Smooth muscle cell (in vitro differentiated cells): ENCODE measurements around the gene OR5B12. TPM values are rescaled to one million over a fixed set of nuclear protein-coding genes. Genes with fewer than 3 reads are reported as not detected.

Experiments
- DNase-seq: peaks from one replicate; lab custom pipeline; 2025; ENCODE audit not compliant: unreplicated experiment; lab: John Stamatoyannopoulos, UW
- H2AFZ ChIP-seq: fragments of 200-600 bp; sonication (generic); 2 replicates; pipeline ENCODE4 v1.6.0; 2016; ENCODE audit warnings: antibody characterized with exemption, low read depth, mild to moderate bottlenecking
- H3F3A ChIP-seq: fragments of 200-600 bp; sonication (generic); 2 replicates; pipeline ENCODE4 v1.6.0; 2017; ENCODE audit warnings: antibody characterized with exemption, low read depth
- H3K27ac ChIP-seq: fragments of 200-600 bp; sonication (generic); 2 replicates; pipeline ENCODE4 v1.5.1; 2016; ENCODE audit warnings: low read depth, mild to moderate bottlenecking
- H3K27me3 ChIP-seq: fragments of 200-600 bp; sonication (generic); 2 replicates; pipeline ENCODE4 v1.6.1; 2016; ENCODE audit warnings: low read depth, mild to moderate bottlenecking
- H3K36me3 ChIP-seq: fragments of 200-600 bp; sonication (generic); 2 replicates; pipeline ENCODE4 v1.5.1; 2016; ENCODE audit warnings: low read depth
- H3K4me1 ChIP-seq: fragments of 200-600 bp; sonication (generic); 2 replicates; pipeline ENCODE4 v1.5.1; 2016; ENCODE audit warnings: low read depth
- H3K4me2 ChIP-seq: fragments of 200-600 bp; sonication (generic); 2 replicates; pipeline ENCODE4 v1.6.0; 2016; ENCODE audit warnings: mild to moderate bottlenecking
- H3K4me3 ChIP-seq: fragments of 200-600 bp; sonication (generic); 2 replicates; pipeline ENCODE4 v1.5.1; 2016; ENCODE audit warnings: mild to moderate bottlenecking
- H3K79me2 ChIP-seq: fragments of 200-600 bp; sonication (generic); 2 replicates; pipeline ENCODE4 v1.6.0; 2016; ENCODE audit warnings: low read depth, mild to moderate bottlenecking
- H3K9ac ChIP-seq: fragments of 200-600 bp; sonication (generic); 2 replicates; pipeline ENCODE4 v1.6.0; 2016; ENCODE audit warnings: low read depth
- H3K9me3 ChIP-seq: fragments of 200-600 bp; sonication (generic); replicated peaks from 2 replicates; pipeline ENCODE4 v1.5.1; 2016; ENCODE audit warnings: low read depth
- H4K20me1 ChIP-seq: fragments of 200-600 bp; sonication (generic); 2 replicates; pipeline ENCODE4 v1.6.0; 2016; ENCODE audit warnings: low read depth
- CTCF ChIP-seq: fragments of 200-600 bp; sonication (generic); IDR thresholded peaks from 2 replicates; pipeline ENCODE4 v1.5.1; 2017; ENCODE audit warnings: borderline replicate concordance, mild to moderate bottlenecking, antibody characterized with exemption; ENCODE audit not compliant: insufficient read depth, poor library complexity, severe bottlenecking
- WGBS: methylation state at CpG from one replicate; pipeline ENCODE4 v1.1.7; 2016; ENCODE audit warnings: low lambda C conversion rate; 5-methylcytosine and 5-hydroxymethylcytosine counted together
- polyA plus RNA-seq: library from polyadenylated mRNA; unstranded; fragments of >200 nt; fragmentation: Nextera tagmentation; extraction: Ambion mirVana; gene quantifications from 2 replicates; pipeline ENCODE4 v1.2.1, GENCODE V29; 2016
- total RNA-seq: library from RNA; depleted of rRNA; stranded (reverse); fragments of >200 nt; gene quantifications from 2 replicates; pipeline ENCODE4 v1.2.3, GENCODE V29; 2014

OR5B12 gene
- total and polyA plus RNA-seq, 2 experiments from 2014 or later, result not detected

GRCh38 chr11:58471892-58472291 lies 29.9 kb upstream of the OR5B12 start:
- no peaks in the 10 kb centered on the region for H3K4me1 ChIP-seq
- H3K79me2 ChIP-seq, result no peaks in the 10 kb centered on the region
- no peaks in the 10 kb centered on the region for H3K27me3 ChIP-seq
- TF ChIP-seq CTCF, result no peak
- H3K27ac ChIP-seq, result no peak overlapping the region
- peaks cover 4% of the 10 kb centered on the region for H3K9me3 ChIP-seq
- H3K4me2 ChIP-seq, result no peak overlapping the region
- no peak for DNase-seq
- H3K4me3 ChIP-seq, result no peak overlapping the region
- H4K20me1 ChIP-seq, result no peaks in the 10 kb centered on the region
- no peak overlapping the region for H3K9ac ChIP-seq
- no peak overlapping the region for H2AFZ ChIP-seq
- no peaks in the 10 kb centered on the region for H3K36me3 ChIP-seq
- H3F3A ChIP-seq, result no peaks in the 10 kb centered on the region

GRCh38 chr11:58466293-58466692 lies 24.3 kb upstream of the OR5B12 start:
- H3K27me3 ChIP-seq, result no peaks in the 10 kb centered on the region
- no peak overlapping the region for H3K27ac ChIP-seq
- 83% methylated on average over 1 of the region's 1 CpG for WGBS
- H3F3A ChIP-seq, result no peaks in the 10 kb centered on the region
- H3K79me2 ChIP-seq, result no peaks in the 10 kb centered on the region
- no peaks in the 10 kb centered on the region for H3K36me3 ChIP-seq
- no peaks in the 10 kb centered on the region for H3K4me1 ChIP-seq
- no peak overlapping the region for H3K4me2 ChIP-seq
- DNase-seq, result no peak
- no peak overlapping the region for H2AFZ ChIP-seq
- H3K9ac ChIP-seq, result no peak overlapping the region
- H3K4me3 ChIP-seq, result no peak overlapping the region
- no peak for TF ChIP-seq CTCF
- H4K20me1 ChIP-seq, result no peaks in the 10 kb centered on the region
- no peaks in the 10 kb centered on the region for H3K9me3 ChIP-seq

GRCh38 chr11:58465690-58466089 lies 23.7 kb upstream of the OR5B12 start:
- Histone ChIP-seq H3K9me3 (no peaks in the 10 kb centered on the region), H3K36me3 (no peaks in the 10 kb centered on the region), H3K27me3 (no peaks in the 10 kb centered on the region), H3K4me1 (no peaks in the 10 kb centered on the region), H3K9ac (no peak overlapping the region), H2AFZ (no peak overlapping the region), H4K20me1 (no peaks in the 10 kb centered on the region), H3K4me2 (no peak overlapping the region), H3K27ac (no peak overlapping the region), H3F3A (no peaks in the 10 kb centered on the region), H3K79me2 (no peaks in the 10 kb centered on the region), H3K4me3 (no peak overlapping the region)
- 72% methylated on average over 3 of the region's 3 CpGs for WGBS
- no peak for TF ChIP-seq CTCF
- no peak for DNase-seq

GRCh38 chr11:58451585-58451984 lies 9.5 kb upstream of the OR5B12 start:
- Histone ChIP-seq H3K27me3 (no peaks in the 10 kb centered on the region), H4K20me1 (no peaks in the 10 kb centered on the region), H3F3A (no peaks in the 10 kb centered on the region), H3K79me2 (no peaks in the 10 kb centered on the region), H3K4me1 (no peaks in the 10 kb centered on the region), H3K4me3 (no peak overlapping the region), H3K27ac (no peak overlapping the region), H3K9ac (no peak overlapping the region), H2AFZ (no peak overlapping the region), H3K9me3 (no peaks in the 10 kb centered on the region), H3K36me3 (no peaks in the 10 kb centered on the region), H3K4me2 (no peak overlapping the region)
- DNase-seq, result no peak
- WGBS, result 53% methylated on average over 3 of the region's 3 CpGs
- no peak for TF ChIP-seq CTCF
